ENCODE data around the gene SOCS3.

- TF ChIP-seq POLR2AphosphoS5 (IDR thresholded peaks at IDR 0.05; ENCODE audit: low read depth) (no peak), CTCF (conservative IDR thresholded peaks at IDR 0.05; ENCODE audit: low read depth in 2 of 2) (no peak), EZH2 (IDR thresholded peaks at IDR 0.05; ENCODE audit: low read depth, unreplicated experiment) (no peak), ZNF331 (CRISPR knock-in tag; IDR thresholded peaks at IDR 0.05; ENCODE audit: low read depth) (no peak), JUNB (IDR thresholded peaks at IDR 0.05; ENCODE audit: unreplicated experiment) (no peak)
These were observed 21.8 kb upstream of the SOCS3 start for GRCh38 chr17:78381601-78382232.
